ENCODE results near the gene CGNL1.

The CGNL1 gene

GRCh38 chr15:57424628-57425405 is 48.5 kb downstream of the CGNL1 start:
- DNase-seq (ENCODE audit: low read depth) = no peak

GRCh38 chr15:57425842-57426241 is 49.5 kb downstream of the CGNL1 start:
- DNase-seq (ENCODE audit: low read depth) = no peak

DNA sequence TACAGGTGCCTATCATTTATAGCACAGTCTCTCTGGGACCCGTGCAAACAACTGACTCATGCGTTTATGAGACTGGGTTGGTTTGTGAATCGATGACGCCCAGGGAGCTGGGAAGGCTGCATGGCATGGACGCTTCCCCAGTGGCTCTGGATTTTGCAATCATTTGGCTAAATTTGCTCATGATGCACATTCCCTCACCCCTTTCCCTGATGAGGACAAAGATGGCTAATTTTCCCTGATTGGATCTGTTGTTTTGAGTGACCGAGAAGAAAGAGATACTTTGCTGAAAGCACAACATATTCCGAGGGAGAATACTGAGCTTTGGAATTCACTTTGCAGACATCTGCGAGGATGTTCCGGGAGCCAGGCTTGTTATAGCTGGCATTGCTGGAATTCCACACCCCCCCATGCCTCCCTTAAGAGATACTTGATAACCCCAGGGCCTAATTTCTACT is 51.1 kb downstream of the CGNL1 start:
- DNase-seq (ENCODE audit: low read depth) = no peak

DNA sequence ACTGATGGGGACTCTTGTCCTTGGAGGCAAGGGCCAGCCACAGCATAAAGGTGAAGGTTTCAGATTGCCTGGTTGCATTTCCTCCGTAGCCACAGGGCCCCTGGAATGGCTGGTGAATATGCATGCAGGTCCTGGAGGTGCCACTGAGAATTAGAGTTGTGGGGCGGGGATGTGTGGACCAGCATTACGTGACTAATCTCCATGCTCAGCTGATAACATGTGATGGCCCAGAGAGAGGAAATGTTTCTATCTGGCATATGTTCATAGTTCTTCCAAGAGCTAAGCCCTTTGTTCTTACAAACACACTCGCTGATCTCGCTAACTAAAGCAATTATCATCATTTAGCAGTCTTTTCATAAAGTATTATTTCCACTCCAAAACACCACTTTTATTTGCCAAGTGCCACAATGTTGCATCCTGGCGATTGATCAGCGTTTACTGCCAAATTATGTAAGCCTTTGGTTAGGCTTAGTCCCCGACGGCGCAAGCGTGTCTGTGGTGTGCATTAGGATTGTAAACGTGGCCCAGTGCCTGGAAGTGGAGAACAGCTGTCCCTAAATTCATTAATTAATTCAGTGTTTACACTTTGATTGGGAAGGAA is 55.9 kb downstream of the CGNL1 start:
- no peak for DNase-seq (ENCODE audit: low read depth)

DNA sequence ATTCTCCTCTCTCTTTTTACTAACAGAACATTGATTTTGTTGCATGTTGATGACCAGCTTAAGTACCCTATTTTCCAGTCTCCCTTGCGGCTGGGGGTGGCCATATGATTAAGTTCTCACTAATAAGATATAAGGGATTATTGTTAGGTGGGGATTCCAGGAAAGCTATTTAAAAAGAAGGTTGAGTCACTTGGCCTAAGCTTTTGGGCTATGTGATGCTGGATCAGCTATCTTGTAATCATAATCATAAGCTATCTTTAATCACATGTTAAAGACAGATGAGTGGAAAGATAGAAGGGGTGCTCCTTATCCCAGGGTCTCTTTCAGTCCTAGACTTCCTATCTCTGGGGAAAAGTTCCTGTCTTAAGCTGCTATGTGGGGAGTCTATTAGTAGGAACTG is 59.9 kb downstream of the CGNL1 start:
- no peak for DNase-seq (ENCODE audit: low read depth)

DNA sequence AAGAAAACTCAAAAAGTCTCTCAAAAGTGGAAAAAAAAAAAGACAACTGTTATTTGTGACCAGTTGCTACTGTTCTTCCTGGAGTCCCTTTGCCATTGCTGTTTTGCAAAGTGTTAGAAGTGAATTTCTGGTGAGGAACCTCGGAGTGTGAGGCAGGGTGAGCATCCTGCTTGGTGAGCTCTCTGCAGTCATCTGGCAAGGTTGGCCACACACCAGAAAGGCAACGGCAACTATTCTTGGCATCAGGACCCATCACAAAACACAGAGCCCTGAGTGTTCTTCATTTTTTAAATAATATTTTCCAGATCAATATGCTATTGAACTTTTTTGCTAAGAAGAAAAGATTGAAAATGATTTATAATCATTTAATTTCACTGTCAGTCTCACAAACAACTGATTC is 60.7 kb downstream of the CGNL1 start:
- DNase-seq (ENCODE audit: low read depth) = no peak

DNA sequence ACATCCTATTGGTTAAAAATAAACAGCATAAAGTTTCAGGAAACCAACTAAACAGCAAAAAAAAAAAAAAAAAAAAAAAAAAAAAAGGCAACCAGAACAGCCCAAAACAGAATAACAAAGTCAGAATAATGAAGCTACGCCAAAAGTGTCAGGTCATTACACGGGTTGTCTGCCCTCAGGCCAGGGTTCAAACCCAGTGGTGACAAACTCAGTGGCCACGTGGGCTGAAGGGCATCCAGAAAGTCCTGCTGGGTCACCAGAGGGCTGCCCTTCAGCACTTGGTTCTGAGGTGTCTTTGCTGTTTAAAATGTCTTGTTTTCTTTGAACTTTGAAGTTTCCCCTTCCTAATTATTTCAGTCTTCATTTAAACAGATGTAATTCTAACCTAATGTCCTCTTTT is 61.3 kb downstream of the CGNL1 start:
- no peak for DNase-seq (ENCODE audit: low read depth)

- DNase-seq (ENCODE audit: low read depth) = no peak
Measured at GRCh38 chr15:57438166-57438565, 61.9 kb downstream of the CGNL1 start.

GRCh38 chr15:57439128-57440027 is 63.1 kb downstream of the CGNL1 start:
- DNase-seq (ENCODE audit: low read depth) = no peak

- no peak for DNase-seq (ENCODE audit: low read depth)
Measured at GRCh38 chr15:57440167-57440566, 63.9 kb downstream of the CGNL1 start.

DNA sequence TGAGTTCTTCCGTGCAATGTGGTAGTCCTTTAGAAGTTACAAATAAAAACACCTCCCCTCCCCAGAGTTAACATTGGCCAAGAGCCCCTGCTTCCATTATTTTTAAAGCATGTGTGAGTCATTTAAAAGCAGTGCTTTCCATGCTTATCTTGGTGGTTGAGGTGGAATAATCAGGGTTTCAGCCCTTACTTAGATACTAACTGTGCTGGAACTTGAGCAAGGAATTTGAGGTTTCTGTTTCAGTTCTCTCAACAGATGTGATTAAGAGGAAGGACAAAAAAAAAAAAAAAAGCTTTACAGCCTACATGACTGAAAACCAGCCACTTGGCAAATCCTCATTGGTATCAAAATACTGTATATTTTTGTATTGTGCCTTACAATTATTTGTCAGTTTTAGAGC is 64.5 kb downstream of the CGNL1 start:
- no peak for DNase-seq (ENCODE audit: low read depth)

- DNase-seq (ENCODE audit: low read depth) = no peak
Measured at GRCh38 chr15:57442335-57442734, 66.0 kb downstream of the CGNL1 start.

DNA sequence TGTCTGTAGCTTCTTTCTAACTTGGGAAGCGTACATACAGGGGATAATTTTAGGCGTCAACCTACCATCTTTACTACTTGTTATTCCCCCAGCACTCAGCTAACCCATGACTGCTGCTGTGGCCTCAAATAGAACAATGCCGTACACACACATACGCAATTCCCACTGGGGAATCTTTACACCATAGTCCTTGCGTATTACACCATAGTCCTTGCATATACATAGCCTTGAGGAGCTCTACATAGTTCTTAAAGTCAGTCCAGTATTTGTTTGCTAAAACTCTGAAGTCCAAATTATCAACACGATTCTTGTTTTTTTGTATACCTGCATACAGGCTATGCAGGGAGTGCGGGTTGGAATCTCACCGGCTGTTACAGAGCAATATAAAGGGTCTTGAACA is 67.2 kb downstream of the CGNL1 start:
- DNase-seq (ENCODE audit: low read depth) = no peak

GRCh38 chr15:57444877-57445513 is 68.7 kb downstream of the CGNL1 start:
- no peak for DNase-seq (ENCODE audit: low read depth)

- no peak for DNase-seq (ENCODE audit: low read depth)
Measured at GRCh38 chr15:57445872-57446271, 69.6 kb downstream of the CGNL1 start.

DNA sequence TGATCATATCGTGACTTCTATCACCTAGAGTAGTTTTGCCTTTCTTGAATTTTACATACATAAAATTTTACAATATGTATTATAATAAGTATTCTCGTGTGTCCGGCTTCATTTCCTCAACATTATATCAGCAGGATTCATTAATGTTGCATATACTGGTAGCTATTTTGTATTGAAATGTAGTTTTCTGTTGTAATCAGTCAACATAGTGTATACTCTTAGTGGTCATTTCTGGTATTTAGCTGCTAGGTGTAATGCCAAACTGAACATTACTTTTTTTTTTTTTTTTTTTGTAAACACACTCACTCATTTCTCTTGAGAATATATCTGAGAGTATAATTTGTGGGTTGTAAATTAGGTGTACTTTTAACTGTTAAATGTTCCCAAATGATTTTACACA is 70.1 kb downstream of the CGNL1 start:
- no peak for DNase-seq (ENCODE audit: low read depth)

GRCh38 chr15:57451555-57451954 is 75.2 kb downstream of the CGNL1 start:
- DNase-seq (ENCODE audit: low read depth) = no peak

GRCh38 chr15:57452090-57452754 is 75.9 kb downstream of the CGNL1 start:
- DNase-seq (ENCODE audit: low read depth) = no peak

DNA sequence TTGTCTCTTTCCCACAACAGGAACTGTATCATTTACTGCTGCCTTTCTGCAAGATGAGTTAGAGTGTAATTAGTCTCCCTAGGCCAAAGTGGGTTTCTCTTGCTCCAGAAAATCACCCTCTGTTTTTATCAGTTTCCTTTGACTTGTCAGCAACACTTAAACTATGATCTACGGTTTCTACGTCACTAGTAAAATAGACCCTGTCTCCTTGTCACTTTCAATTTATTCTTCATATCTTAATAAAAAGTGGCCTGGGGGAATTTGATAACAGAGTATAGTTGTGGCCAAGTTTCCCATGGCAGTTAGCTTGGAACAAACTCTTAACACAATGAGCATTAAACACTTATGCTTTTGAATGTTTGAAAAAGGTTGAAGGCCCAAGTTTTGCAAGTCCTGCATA is 79.6 kb downstream of the CGNL1 start:
- DNase-seq (ENCODE audit: low read depth) = no peak

DNA sequence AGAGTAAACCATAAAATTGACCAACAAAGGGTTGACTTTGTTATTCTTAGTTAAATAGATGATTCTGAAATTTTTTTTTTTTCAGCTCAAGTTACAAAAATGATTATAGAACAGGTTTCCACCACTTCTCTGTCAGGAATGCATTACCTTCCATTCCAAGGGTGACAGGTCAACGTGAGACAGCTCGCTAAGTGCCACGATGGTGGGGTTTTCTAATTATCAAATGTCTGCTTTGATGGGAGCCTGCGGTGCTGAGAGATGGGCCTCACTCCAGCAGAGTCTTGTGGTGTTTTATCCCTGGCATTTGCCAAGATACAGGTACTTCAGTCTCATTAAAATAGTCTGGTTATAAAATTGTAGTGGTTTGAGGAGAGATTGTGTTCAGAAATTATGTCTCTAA is 80.3 kb downstream of the CGNL1 start:
- no peak for DNase-seq (ENCODE audit: low read depth)

GRCh38 chr15:57457726-57458125 is 81.4 kb downstream of the CGNL1 start:
- DNase-seq (ENCODE audit: low read depth) = no peak

- DNase-seq (ENCODE audit: low read depth) = no peak
Measured at GRCh38 chr15:57458356-57458781, 82.1 kb downstream of the CGNL1 start.
